ENCODE data around the gene RAPGEF4.

- TF ChIP-seq, protein P1, sequence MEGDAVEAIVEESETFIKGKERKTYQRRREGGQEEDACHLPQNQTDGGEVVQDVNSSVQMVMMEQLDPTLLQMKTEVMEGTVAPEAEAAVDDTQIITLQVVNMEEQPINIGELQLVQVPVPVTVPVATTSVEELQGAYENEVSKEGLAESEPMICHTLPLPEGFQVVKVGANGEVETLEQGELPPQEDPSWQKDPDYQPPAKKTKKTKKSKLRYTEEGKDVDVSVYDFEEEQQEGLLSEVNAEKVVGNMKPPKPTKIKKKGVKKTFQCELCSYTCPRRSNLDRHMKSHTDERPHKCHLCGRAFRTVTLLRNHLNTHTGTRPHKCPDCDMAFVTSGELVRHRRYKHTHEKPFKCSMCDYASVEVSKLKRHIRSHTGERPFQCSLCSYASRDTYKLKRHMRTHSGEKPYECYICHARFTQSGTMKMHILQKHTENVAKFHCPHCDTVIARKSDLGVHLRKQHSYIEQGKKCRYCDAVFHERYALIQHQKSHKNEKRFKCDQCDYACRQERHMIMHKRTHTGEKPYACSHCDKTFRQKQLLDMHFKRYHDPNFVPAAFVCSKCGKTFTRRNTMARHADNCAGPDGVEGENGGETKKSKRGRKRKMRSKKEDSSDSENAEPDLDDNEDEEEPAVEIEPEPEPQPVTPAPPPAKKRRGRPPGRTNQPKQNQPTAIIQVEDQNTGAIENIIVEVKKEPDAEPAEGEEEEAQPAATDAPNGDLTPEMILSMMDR (IDR thresholded peaks at IDR 0.05; ENCODE audit: low read depth, low read length, poor library complexity, severe bottlenecking): no peak
- no peak for TF ChIP-seq EZH2phosphoT487 (IDR thresholded peaks at IDR 0.05; ENCODE audit: borderline replicate concordance, low read length)
These were observed 161.0 kb downstream of the RAPGEF4 start for GRCh38 chr2:172896661-172897081.
